Neural progenitor cell (in vitro differentiated cells): ENCODE results near the gene DHRS1. TPM values are rescaled to one million over a fixed set of nuclear protein-coding genes. Genes with fewer than 3 reads are reported as not detected.

ENCODE experiments used
- total RNA-seq: library from RNA; depleted of rRNA; stranded (reverse); fragments of >200 nt; gene quantifications from 2 replicates; pipeline ENCODE4 v1.2.3, GENCODE V29; 2015; ENCODE audit warnings: low replicate concordance

Gene DHRS1
- total RNA-seq, 1 donor from 2014 or later, result 19.7 TPM

Other genes starting within 250 kb of the DHRS1 start
- 0.77 and 1.4 TPM in 2 replicates for gene CARMIL3, start 247.8 kb downstream of the DHRS1 start, total RNA-seq
- gene CPNE6, start 228.2 kb downstream of the DHRS1 start, total RNA-seq, result not detected in 2 replicates
- gene PCK2, start 205.5 kb downstream of the DHRS1 start, total RNA-seq, result 11.1 and 26.6 TPM in 2 replicates
- 66.5 and 83.8 TPM in 2 replicates for gene DCAF11, start 185.0 kb downstream of the DHRS1 start, total RNA-seq
- 0.54 and 1.9 TPM in 2 replicates for gene NRL, start 184.8 kb downstream of the DHRS1 start, total RNA-seq
- 0.77 and 1.2 TPM in 2 replicates for gene FITM1, start 169.1 kb downstream of the DHRS1 start, total RNA-seq
- 32.7 and 37.5 TPM in 2 replicates for gene PSME1, start 163.6 kb downstream of the DHRS1 start, total RNA-seq
- gene EMC9, start 158.2 kb downstream of the DHRS1 start, total RNA-seq, result 14.0 and 23.8 TPM in 2 replicates
- 43.5 and 53.5 TPM in 2 replicates for gene PSME2, start 153.2 kb downstream of the DHRS1 start, total RNA-seq
- gene RNF31, start 152.3 kb downstream of the DHRS1 start, total RNA-seq, result 28.8 and 38.3 TPM in 2 replicates
- gene IRF9, start 138.5 kb downstream of the DHRS1 start, total RNA-seq, result 6.9 and 9.7 TPM in 2 replicates
- 34.6 and 59.8 TPM in 2 replicates for gene REC8, start 127.7 kb downstream of the DHRS1 start, total RNA-seq
- gene IPO4, start 111.0 kb downstream of the DHRS1 start, total RNA-seq, result 15.9 and 35.5 TPM in 2 replicates
- gene TM9SF1, start 104.3 kb downstream of the DHRS1 start, total RNA-seq, result 30.5 and 37.6 TPM in 2 replicates
- gene TSSK4, start 94.1 kb downstream of the DHRS1 start, total RNA-seq, result not detected in 2 replicates
- 35.3 and 37.1 TPM in 2 replicates for gene CHMP4A, start 86.3 kb downstream of the DHRS1 start, total RNA-seq
- gene MDP1, start 83.7 kb downstream of the DHRS1 start, total RNA-seq, result 18.3 and 20.1 TPM in 2 replicates
- gene NEDD8, start 67.4 kb downstream of the DHRS1 start, total RNA-seq, result 170 and 220 TPM in 2 replicates
- 98.4 and 101 TPM in 2 replicates for gene GMPR2, start 66.9 kb downstream of the DHRS1 start, total RNA-seq
- 32.6 and 42.5 TPM in 2 replicates for gene TINF2, start 57.2 kb downstream of the DHRS1 start, total RNA-seq
- 2.6 and 4.9 TPM in 2 replicates for gene TGM1, start 36.6 kb downstream of the DHRS1 start, total RNA-seq
- gene RABGGTA, start 28.2 kb downstream of the DHRS1 start, total RNA-seq, result 7.1 and 22.9 TPM in 2 replicates
- 14.8 and 24.7 TPM in 2 replicates for gene NOP9, start 70 bp upstream of the DHRS1 start, total RNA-seq
- gene CIDEB, start 8.2 kb upstream of the DHRS1 start, total RNA-seq, result 0.12 TPM in 1 of 2 replicates, not detected in the other
- gene LTB4R2, start 10.4 kb upstream of the DHRS1 start, total RNA-seq, result 1.8 and 9.0 TPM in 2 replicates
- 1.9 and 4.6 TPM in 2 replicates for gene LTB4R, start 11.7 kb upstream of the DHRS1 start, total RNA-seq
- not detected in 2 replicates for gene ADCY4, start 35.3 kb upstream of the DHRS1 start, total RNA-seq
- gene RIPK3, start 40.2 kb upstream of the DHRS1 start, total RNA-seq, result not detected in 2 replicates
- gene NFATC4, start 68.4 kb upstream of the DHRS1 start, total RNA-seq, result 38.2 and 95.3 TPM in 2 replicates
- 15.5 and 34.3 TPM in 2 replicates for gene NYNRIN, start 99.2 kb upstream of the DHRS1 start, total RNA-seq
- 0.25 TPM in 1 of 2 replicates, not detected in the other for gene CBLN3, start 129.9 kb upstream of the DHRS1 start, total RNA-seq
- gene KHNYN, start 130.2 kb upstream of the DHRS1 start, total RNA-seq, result 20.4 and 34.7 TPM in 2 replicates
- gene SDR39U1, start 143.0 kb upstream of the DHRS1 start, total RNA-seq, result 19.0 and 37.8 TPM in 2 replicates
- gene CMA1, start 208.5 kb upstream of the DHRS1 start, total RNA-seq, result not detected in 2 replicates